SH-SY5Y (cell line): ENCODE data around the gene LSM4.

Experiments used
- GATA2 ChIP-seq: IDR thresholded peaks from 2 replicates; pipeline ENCODE4 v1.6.1; 2011; ENCODE audit warnings: mild to moderate bottlenecking, low read depth, low read length
- GATA3 ChIP-seq: IDR thresholded peaks from 2 replicates; pipeline ENCODE4 v1.6.1; 2011; ENCODE audit warnings: low read depth, mild to moderate bottlenecking, low read length, moderate library complexity

DNA sequence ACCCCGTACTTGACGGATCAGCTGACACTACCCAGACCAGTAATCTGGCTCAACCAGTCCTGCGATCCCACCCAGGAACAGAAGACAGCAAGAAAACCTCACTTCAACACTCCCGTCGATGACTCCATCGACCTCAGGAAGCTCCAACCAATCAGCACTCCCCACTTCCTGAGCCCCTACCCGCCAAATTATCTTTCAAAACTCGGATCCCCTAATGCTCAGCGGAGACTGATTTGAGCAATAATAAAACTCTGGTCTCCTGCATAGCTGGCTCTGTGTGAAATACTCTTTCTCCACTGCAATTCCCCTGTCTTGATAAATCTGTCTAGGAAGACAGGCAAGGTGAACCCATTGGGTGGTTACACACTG is 1.2 kb downstream of the LSM4 start:
- TF ChIP-seq GATA3 (no peak), GATA2 (no peak)
